Nephron (organoid): ENCODE data around the gene ZNF383.
"Not testable (repeated sequence)": the region's sequence is repeated elsewhere in the genome, so short reads cannot be mapped to it uniquely, and the experiment has no call there.

Experiments used
- H3K27ac Mint-ChIP-seq, 3 experiments: 2 replicates each; pipeline ENCODE4 v1.8.0; 2020; ENCODE audit warnings: mixed read lengths in 3 of 3, mild to moderate bottlenecking in 2 of 3, moderate library complexity in 1 of 3
- H3K27me3 Mint-ChIP-seq: 2 replicates; pipeline ENCODE4 v1.8.0; 2021; ENCODE audit warnings: low read depth, mild to moderate bottlenecking, moderate library complexity, mixed read lengths
- H3K36me3 Mint-ChIP-seq: 2 replicates; pipeline ENCODE4 v1.8.0; 2020; ENCODE audit warnings: low read depth, mixed read lengths
- H3K4me1 Mint-ChIP-seq: 2 replicates; pipeline ENCODE4 v1.8.0; 2020; ENCODE audit warnings: mixed read lengths
- H3K4me3 Mint-ChIP-seq, 3 experiments: 2 replicates each; pipeline ENCODE4 v1.8.0; 2020; ENCODE audit warnings: mild to moderate bottlenecking in 3 of 3, mixed read lengths in 3 of 3, moderate library complexity in 2 of 3
- H3K9me3 Mint-ChIP-seq: 2 replicates; pipeline ENCODE4 v1.8.0; 2020; ENCODE audit warnings: mixed read lengths
- CTCF ChIP-seq, 3 experiments: fragments of 200-600 bp; sonication (generic); IDR thresholded peaks; one replicate each; pipeline ENCODE4 v1.5.0; 2021; ENCODE audit warnings: antibody characterized with exemption in 3 of 3; ENCODE audit not compliant: unreplicated experiment in 3 of 3

The ZNF383 gene

GRCh38 chr19:37217775-37218591 lies at the start of gene ZNF383:
Gene ZNF383 (plus strand): TSS chr19:37218214. CDS start chr19:37230454, 12,240 bp downstream.
- Mint-ChIP-seq H3K36me3 (peaks cover 67% of the 10 kb centered on the region), H3K27ac (peak within 1 kb of the TSS; percentile 94 to 99 (median 98)), H3K4me1 (peaks cover 21% of the 10 kb centered on the region), H3K27me3 (no peaks in the 10 kb centered on the region), H3K4me3 (peak within 1 kb of the TSS; percentile 89 to 98 (median 98)), H3K9me3 (peaks cover 41% of the 10 kb centered on the region)
- no peak for TF ChIP-seq CTCF (IDR thresholded peaks at IDR 0.05; ENCODE audit: unreplicated experiment in 3 of 3)

- peaks cover 47% of the 10 kb centered on the region for H3K9me3 Mint-ChIP-seq
- H3K36me3 Mint-ChIP-seq, result peaks cover 36% of the 10 kb centered on the region
- H3K27me3 Mint-ChIP-seq, result no peaks in the 10 kb centered on the region
- H3K4me1 Mint-ChIP-seq, result no peaks in the 10 kb centered on the region
- H3K27ac Mint-ChIP-seq, result no peak within 1 kb of the TSS
- H3K4me3 Mint-ChIP-seq, result peak within 1 kb of the TSS in 1 of 3 experiments; percentile 39
- TF ChIP-seq CTCF (IDR thresholded peaks at IDR 0.05; ENCODE audit: unreplicated experiment in 3 of 3), result peak in 2 of 3 experiments; percentile 12
Measured at GRCh38 chr19:37172368-37173366, 45.3 kb upstream of the ZNF383 start, which contains the start of gene ZNF585A. Gene ZNF585A (minus strand): TSS chr19:37172695. CDS start chr19:37169910, 2,785 bp downstream.

- Mint-ChIP-seq H3K36me3 (peaks cover 98% of the 10 kb centered on the region), H3K9me3 (peaks cover 78% of the 10 kb centered on the region)
- H3K4me3 Mint-ChIP-seq, H3K27ac Mint-ChIP-seq, H3K4me1 Mint-ChIP-seq, H3K27me3 Mint-ChIP-seq: not testable (repeated sequence)
Measured at GRCh38 chr19:37186071-37186470, 31.9 kb upstream of the ZNF383 start.

GRCh38 chr19:37195248-37195647 lies 22.8 kb upstream of the ZNF383 start:
- peaks cover 53% of the 10 kb centered on the region for H3K9me3 Mint-ChIP-seq
- H3K27me3 Mint-ChIP-seq, H3K4me1 Mint-ChIP-seq, H3K4me3 Mint-ChIP-seq, H3K27ac Mint-ChIP-seq: not testable (repeated sequence)
- H3K36me3 Mint-ChIP-seq, result peaks cover 90% of the 10 kb centered on the region

GRCh38 chr19:37197115-37197514 lies 20.9 kb upstream of the ZNF383 start:
- H3K27ac Mint-ChIP-seq, H3K27me3 Mint-ChIP-seq, H3K4me1 Mint-ChIP-seq, H3K4me3 Mint-ChIP-seq: not testable (repeated sequence)
- Mint-ChIP-seq H3K36me3 (peaks cover 90% of the 10 kb centered on the region), H3K9me3 (peaks cover 43% of the 10 kb centered on the region)

- H3K27me3 Mint-ChIP-seq, result no peaks in the 10 kb centered on the region
- peaks cover 93% of the 10 kb centered on the region for H3K36me3 Mint-ChIP-seq
- no peak for TF ChIP-seq CTCF (IDR thresholded peaks at IDR 0.05; ENCODE audit: unreplicated experiment in 3 of 3)
- H3K4me3 Mint-ChIP-seq, result no peak overlapping the region
- peaks cover 40% of the 10 kb centered on the region for H3K9me3 Mint-ChIP-seq
- no peak overlapping the region for H3K27ac Mint-ChIP-seq
- no peaks in the 10 kb centered on the region for H3K4me1 Mint-ChIP-seq
Measured at GRCh38 chr19:37197768-37198167, 20.2 kb upstream of the ZNF383 start.

- H3K9me3 Mint-ChIP-seq, result peaks cover 41% of the 10 kb centered on the region
- no peaks in the 10 kb centered on the region for H3K27me3 Mint-ChIP-seq
- peak overlapping the region; percentile 89 to 98 (median 98) for H3K4me3 Mint-ChIP-seq
- peak overlapping the region; percentile 94 to 99 (median 98) for H3K27ac Mint-ChIP-seq
- H3K36me3 Mint-ChIP-seq, result peaks cover 61% of the 10 kb centered on the region
- peaks cover 21% of the 10 kb centered on the region for H3K4me1 Mint-ChIP-seq
- no peak for TF ChIP-seq CTCF (IDR thresholded peaks at IDR 0.05; ENCODE audit: unreplicated experiment in 3 of 3)
Measured at GRCh38 chr19:37217480-37217774, 587 bp upstream of the ZNF383 start.
